NCI-H2227 (cell line): ENCODE results near the gene SIM1.

Experiments used
- DNase-seq: peaks from one replicate; lab custom pipeline; 2025; ENCODE audit not compliant: unreplicated experiment; lab: John Stamatoyannopoulos, UW

SIM1 gene

DNA sequence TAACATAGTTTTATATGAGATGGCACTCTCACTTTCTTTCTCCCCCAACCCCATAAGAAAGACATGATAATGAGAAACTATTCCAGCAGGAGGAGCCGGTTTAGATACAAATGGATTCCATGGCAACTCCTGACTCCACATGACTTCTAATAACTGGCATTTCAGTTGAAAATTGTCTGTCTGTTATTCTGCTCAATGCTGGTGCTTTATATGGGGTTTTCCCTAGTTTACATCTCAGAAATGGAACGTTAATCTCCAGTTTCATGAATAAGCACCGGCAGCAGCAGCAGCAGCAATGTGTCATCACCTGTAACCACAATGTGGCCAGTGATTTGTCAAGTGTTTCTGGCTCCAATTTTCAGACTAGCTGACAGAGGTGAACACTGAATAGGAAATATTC is 8.0 kb upstream of the SIM1 start:
- peak; percentile 35 for DNase-seq

GRCh38 chr6:100470422-100471120 is 5.8 kb upstream of the SIM1 start:
- no peak for DNase-seq

GRCh38 chr6:100469101-100469859 is 4.6 kb upstream of the SIM1 start:
- DNase-seq = no peak

- no peak for DNase-seq
Measured at GRCh38 chr6:100468016-100468622, 3.4 kb upstream of the SIM1 start.

GRCh38 chr6:100467129-100468015 is 2.7 kb upstream of the SIM1 start:
- no peak for DNase-seq

- DNase-seq = no peak
Measured at GRCh38 chr6:100466410-100467128, 1.8 kb upstream of the SIM1 start.

DNA sequence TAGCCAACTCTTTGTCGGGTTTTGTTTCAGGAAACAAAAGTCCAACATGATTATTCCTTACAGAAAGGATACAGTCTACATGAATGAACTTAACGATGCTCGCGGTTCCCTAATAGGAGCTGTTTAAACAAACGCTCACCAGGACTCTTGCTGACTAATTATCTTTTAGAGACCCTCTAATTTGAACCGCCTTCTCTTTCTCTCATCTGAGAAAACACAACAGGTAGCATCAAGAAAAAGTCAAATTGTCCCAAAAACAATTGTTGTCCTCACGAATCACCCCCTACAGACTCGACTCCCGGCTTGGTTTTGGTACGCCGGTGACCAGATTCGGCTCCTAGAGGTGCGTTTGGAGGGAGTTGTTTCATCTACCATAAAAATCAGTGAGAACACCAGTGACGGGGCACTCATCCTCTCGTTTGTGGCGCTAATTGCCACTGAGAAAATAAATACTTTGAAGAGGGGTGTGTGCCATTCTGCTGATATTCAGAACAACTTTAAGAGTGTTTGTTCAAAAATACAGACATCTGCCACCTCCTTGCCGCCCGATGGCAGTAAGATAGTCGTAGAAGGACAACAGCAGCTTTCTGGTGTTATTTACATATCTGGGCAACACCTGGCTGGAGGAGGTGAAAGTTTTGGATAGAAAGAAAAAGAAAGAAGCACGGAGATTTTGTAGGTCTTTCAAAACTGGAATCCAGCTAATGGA is 1.1 kb upstream of the SIM1 start:
- DNase-seq = no peak

- no peak for DNase-seq
Measured at GRCh38 chr6:100464162-100464851, 414 bp downstream of the SIM1 start.

DNA sequence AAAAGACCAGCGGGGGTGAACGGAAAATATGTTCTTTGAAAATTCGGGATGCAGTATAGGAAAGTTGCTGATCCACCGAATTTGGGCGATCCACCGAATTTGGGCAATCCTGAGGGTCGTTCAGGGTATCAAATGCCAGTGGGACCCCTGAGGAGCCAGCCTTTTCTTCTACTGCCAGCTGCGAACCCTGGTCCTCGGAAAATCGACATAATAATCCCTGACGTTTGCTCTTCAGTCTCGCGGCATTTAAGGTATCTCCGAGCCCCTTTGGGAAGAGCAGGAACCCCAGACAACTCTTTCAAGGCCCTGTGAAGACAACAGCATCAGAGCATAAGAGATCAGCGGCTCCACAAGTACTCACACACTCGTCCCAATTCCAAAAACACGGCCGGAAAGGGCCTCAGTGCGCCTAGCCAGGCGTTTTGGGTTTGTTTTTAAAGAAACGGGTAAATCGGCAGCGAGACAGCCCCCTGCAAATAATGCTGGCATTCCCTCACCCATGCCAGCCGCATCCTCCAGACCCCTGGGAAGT is 1.0 kb downstream of the SIM1 start:
- no peak for DNase-seq

- no peak for DNase-seq
Measured at GRCh38 chr6:100462706-100463629, 1.8 kb downstream of the SIM1 start.

GRCh38 chr6:100461917-100462705 is 2.6 kb downstream of the SIM1 start:
- DNase-seq = no peak

- DNase-seq = peak; percentile 50
Measured at GRCh38 chr6:100461278-100461916, 3.3 kb downstream of the SIM1 start.

GRCh38 chr6:100460650-100461204 is 4.0 kb downstream of the SIM1 start:
- peak; percentile 40 for DNase-seq

DNA sequence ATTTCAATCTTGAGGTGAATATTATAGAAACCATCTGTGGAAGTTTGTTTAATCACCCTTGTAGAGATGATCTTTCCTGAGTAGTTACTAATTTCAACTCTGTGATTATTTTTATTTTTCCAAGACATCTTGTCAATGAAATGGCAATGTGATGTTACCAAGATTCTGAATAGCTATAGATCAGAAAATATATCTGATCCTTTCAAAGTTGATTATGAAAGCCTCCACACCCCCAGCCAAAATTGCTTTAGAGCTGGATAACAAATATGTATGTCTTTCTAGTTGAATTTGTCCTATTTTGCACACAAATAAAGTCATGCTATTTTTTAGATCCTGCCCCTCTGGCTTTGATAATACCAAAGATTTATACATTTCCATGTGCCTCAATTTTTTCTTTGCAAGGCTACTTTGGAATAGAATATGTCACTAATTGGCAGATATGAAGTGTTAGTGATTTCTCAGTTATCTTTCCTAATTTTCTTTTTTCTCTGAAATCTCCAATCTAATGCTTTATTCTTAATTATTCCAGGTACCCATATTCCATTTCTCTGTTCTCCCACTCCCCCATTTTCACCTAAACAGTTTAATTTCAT is 5.0 kb downstream of the SIM1 start:
- DNase-seq = no peak

DNA sequence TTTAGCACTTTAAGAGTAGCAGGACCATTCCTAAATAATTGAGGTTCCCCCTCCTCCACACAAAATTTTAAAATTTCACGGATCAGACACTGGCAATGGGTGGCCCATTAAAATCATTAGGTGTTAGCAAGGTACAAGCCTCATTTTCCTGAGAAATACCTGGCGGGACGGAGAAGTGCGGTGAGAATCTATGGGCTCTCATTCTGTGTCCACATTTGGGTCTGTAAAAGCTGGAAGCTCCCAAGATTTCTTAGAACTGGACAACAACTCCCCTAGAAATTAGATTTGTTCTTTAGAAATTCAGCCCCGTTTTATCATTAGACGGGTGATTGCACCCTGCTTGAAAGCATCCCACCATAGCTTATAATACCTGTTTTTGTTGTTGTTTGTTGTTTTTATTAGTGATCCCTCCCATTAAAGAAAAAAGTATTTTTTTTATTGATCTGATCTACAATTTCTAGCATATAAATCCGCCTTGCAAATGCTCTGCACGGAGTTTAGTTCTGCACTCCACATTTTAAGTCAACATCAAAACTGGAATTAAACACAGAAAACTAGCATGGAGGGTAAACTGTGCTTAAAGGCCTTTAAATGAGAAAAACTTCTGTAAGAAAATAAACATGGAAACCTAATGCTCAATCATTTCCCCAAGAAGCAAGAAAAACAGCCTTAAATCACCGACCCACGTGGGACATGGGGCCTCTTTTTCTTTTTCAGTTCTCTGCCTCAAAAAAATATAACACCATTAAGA is 5.7 kb downstream of the SIM1 start:
- no peak for DNase-seq
